K562 (cell line): ENCODE measurements around the gene CDK9. TPM values are rescaled to one million over a fixed set of nuclear protein-coding genes. Genes with fewer than 3 reads are reported as not detected.

ENCODE experiments used
- ATAC-seq: fragments of 200-7000 bp; cut with Tn5 transposase; 3 replicates; pipeline ENCODE4 v1.9.1; 2020; ENCODE audit warnings: moderate library complexity
- BruUV-seq: library from RNA; stranded (reverse); fragments of 400-500 nt; replicated peaks from 2 replicates; lab custom pipeline; 2021; lab: Mats Ljungman, UMichigan
- CTCF ChIA-PET: fragments of 300-600 bp; formaldehyde crosslinking; extraction: SDS; loops from one replicate; lab custom pipeline; 2021; ENCODE audit warnings: low intra/inter-chr PET ratio; lab: Yijun Ruan, JAX
- POLR2A ChIA-PET: fragments of 300-600, 350-650 bp; sonication (Branson Sonifier 250); formaldehyde crosslinking; extraction: SDS; loops from one replicate; lab custom pipeline; 2021; ENCODE audit warnings: antibody characterized with exemption, inconsistent platforms; lab: Yijun Ruan, JAX
- DNase-seq, 4 experiments: peaks; one replicate each; pipeline versions ENCODE4 v3.0.0 to v3.0.0-alpha.2; 2011 to 2018; ENCODE audit warnings: low spot score in 3 of 4, mixed read lengths in 3 of 4; ENCODE audit errors: extremely low read depth in 1 of 4
- FAIRE-seq: peaks from 2 replicates; lab custom pipeline; 2011; peaks lifted over from hg19 to GRCh38; lab: Jason Lieb, UNC
- H2AFZ ChIP-seq: 2 replicates; pipeline ENCODE4 v1.6.0; 2011; ENCODE audit warnings: low read depth, low read length, control low read depth, inconsistent platforms
- H3K27ac ChIP-seq: fragments of 200-600 bp; 3 replicates; pipeline ENCODE4 v1.8.0; 2011; ENCODE audit warnings: low read depth, mild to moderate bottlenecking, control low read depth, inconsistent platforms, low read length, moderate library complexity, mixed read lengths; ENCODE audit errors: extremely low read depth
- H3K27me3 ChIP-seq, 2 experiments: fragments of 300-600 bp in 1 of 2; 2 replicates in 1 of 2; 3 replicates in 1 of 2; pipeline versions ENCODE4 v1.6.0 to v1.8.0; 2011; ENCODE audit warnings: inconsistent platforms in 2 of 2, low read length in 2 of 2, mild to moderate bottlenecking in 1 of 2, mixed read lengths in 1 of 2, moderate library complexity in 1 of 2; ENCODE audit not compliant: control insufficient read depth in 2 of 2, insufficient read depth in 2 of 2
- H3K36me3 ChIP-seq: fragments of 300-600 bp; 3 replicates; pipeline ENCODE4 v1.8.0; 2011; ENCODE audit warnings: mild to moderate bottlenecking, low read length, inconsistent platforms; ENCODE audit not compliant: control insufficient read depth, insufficient read depth
- H3K4me1 ChIP-seq, 2 experiments: fragments of 200-600 bp in 1 of 2; replicated peaks in 1 of 2; 2 replicates in 1 of 2; 3 replicates in 1 of 2; pipeline versions ENCODE4 v1.5.1 to v1.8.0; 2011; ENCODE audit warnings: inconsistent platforms in 2 of 2, low read length in 2 of 2, mild to moderate bottlenecking in 1 of 2, mixed read lengths in 1 of 2, moderate library complexity in 1 of 2; ENCODE audit not compliant: control insufficient read depth in 2 of 2, insufficient read depth in 2 of 2
- H3K4me2 ChIP-seq: 2 replicates; pipeline ENCODE4 v1.6.1; 2011; ENCODE audit warnings: low read length, control low read depth, inconsistent platforms, mixed read lengths; ENCODE audit not compliant: insufficient read depth
- H3K4me3 ChIP-seq: fragments of 200-600 bp; sonication (generic), shearing (Covaris generic); 2 replicates; pipeline ENCODE4 v1.5.1; 2016; ENCODE audit warnings: control low read depth, inconsistent platforms
- H3K79me2 ChIP-seq: fragments of 200-600 bp; 3 replicates; pipeline ENCODE4 v1.8.0; 2011; ENCODE audit warnings: low read length, inconsistent platforms; ENCODE audit not compliant: control insufficient read depth, insufficient read depth
- H3K9ac ChIP-seq, 2 experiments: 2 replicates each; pipeline versions ENCODE4 v1.6.0 to v1.6.1; 2011; ENCODE audit warnings: low read depth in 2 of 2, low read length in 2 of 2, control low read depth in 1 of 2, inconsistent platforms in 1 of 2, mild to moderate bottlenecking in 1 of 2, mixed read lengths in 1 of 2; ENCODE audit not compliant: insufficient read depth in 1 of 2
- H3K9me1 ChIP-seq: one replicate; pipeline ENCODE4 v1.6.0; 2011; ENCODE audit warnings: inconsistent platforms, mild to moderate bottlenecking, low read length, moderate library complexity; ENCODE audit not compliant: control insufficient read depth, insufficient read depth
- H3K9me3 ChIP-seq: replicated peaks from 2 replicates; pipeline ENCODE4 v1.5.1; 2011; ENCODE audit warnings: low read depth, low read length, inconsistent platforms; ENCODE audit not compliant: control insufficient read depth, insufficient read depth
- H4K20me1 ChIP-seq: replicated peaks from 2 replicates; pipeline ENCODE4 v1.6.1; 2011; ENCODE audit warnings: low read length, inconsistent platforms, mixed read lengths; ENCODE audit not compliant: control insufficient read depth, insufficient read depth
- ADNP ChIP-seq: fragments of 200-800 bp; sonication (Bioruptor generic); IDR thresholded peaks from 2 replicates; pipeline ENCODE4 v1.6.1; 2016; ENCODE audit warnings: missing genetic modification characterization, missing compliant biosample characterization
- CTBP1 ChIP-seq: fragments of 450-650 bp; IDR thresholded peaks from 2 replicates; pipeline ENCODE4 v1.6.1; 2016; ENCODE audit warnings: borderline replicate concordance
- CTCF ChIP-seq, 3 experiments: IDR thresholded peaks in 2 of 3; conservative IDR thresholded peaks in 1 of 3; 2 replicates each; pipeline ENCODE4 v1.5.1; 2011 to 2012; ENCODE audit warnings: low read length in 3 of 3, mild to moderate bottlenecking in 3 of 3, control low read depth in 2 of 3, improper control_type of control experiment in 1 of 3, inconsistent platforms in 1 of 3, low read depth in 1 of 3, mixed read lengths in 1 of 3, moderate library complexity in 1 of 3; ENCODE audit not compliant: insufficient read depth in 2 of 3
- DEAF1 ChIP-seq: fragments of 450-650 bp; formaldehyde crosslinking; IDR thresholded peaks from 2 replicates; pipeline ENCODE4 v1.4.0; 2020; ENCODE audit warnings: mild to moderate bottlenecking, moderate library complexity
- EGR1 ChIP-seq: fragments of 450-650 bp; conservative IDR thresholded peaks from 2 replicates; pipeline ENCODE4 v1.6.1; 2017; ENCODE audit warnings: mild to moderate bottlenecking
- ESRRA ChIP-seq: fragments of 450-650 bp; IDR thresholded peaks from 2 replicates; pipeline ENCODE4 v1.6.1; 2014; ENCODE audit warnings: low read depth, mild to moderate bottlenecking, moderate library complexity, borderline replicate concordance
- KLF10 ChIP-seq: fragments of 250-450 bp; sonication (Bioruptor Pico); IDR thresholded peaks from 2 replicates; pipeline ENCODE4 v1.6.1; 2021; ENCODE audit warnings: matching md5 sums
- MEIS2 ChIP-seq: fragments of 450-650 bp; IDR thresholded peaks from 2 replicates; pipeline ENCODE4 v1.6.1; 2014; ENCODE audit warnings: mild to moderate bottlenecking; ENCODE audit not compliant: partially characterized antibody
- POLR2A ChIP-seq: fragments of 450-650 bp; conservative IDR thresholded peaks from 2 replicates; pipeline ENCODE4 v1.6.1; 2016
- SIRT6 ChIP-seq: IDR thresholded peaks from one replicate; pipeline ENCODE4 v1.6.1; 2012; ENCODE audit warnings: low read depth, mild to moderate bottlenecking, control low read depth, inconsistent platforms, low read length, moderate library complexity
- SMC3 ChIP-seq: conservative IDR thresholded peaks from 2 replicates; pipeline ENCODE4 v1.6.1; 2011; ENCODE audit warnings: low read depth, low read length, improper control_type of control experiment; ENCODE audit not compliant: insufficient read depth
- TAL1 ChIP-seq: fragments of 450-650 bp; IDR thresholded peaks from 2 replicates; pipeline ENCODE4 v1.6.1; 2016; ENCODE audit warnings: mild to moderate bottlenecking
- TARDBP ChIP-seq: fragments of 450-650 bp; IDR thresholded peaks from 2 replicates; pipeline ENCODE4 v1.6.1; 2016
- YY1 ChIP-seq, 3 experiments: IDR thresholded peaks; 2 replicates each; pipeline ENCODE4 v1.6.1; 2011; ENCODE audit warnings: low read length in 2 of 3, mild to moderate bottlenecking in 2 of 3, moderate library complexity in 2 of 3, borderline replicate concordance in 1 of 3, control low read depth in 1 of 3, low read depth in 1 of 3; ENCODE audit not compliant: insufficient read depth in 3 of 3, insufficient replicate concordance in 2 of 3, control insufficient read depth in 1 of 3, insufficient read length in 1 of 3; ENCODE audit errors: extremely low read depth in 1 of 3
- ZBTB12 ChIP-seq: fragments of 250-450 bp; sonication (Bioruptor Pico); IDR thresholded peaks from 2 replicates; pipeline ENCODE4 v1.4.0; 2020
- ZC3H4 ChIP-seq: sonication (generic); formaldehyde crosslinking; IDR thresholded peaks from 2 replicates; pipeline ENCODE4 v1.9.0; 2021; ENCODE audit warnings: missing genetic modification reagents, borderline replicate concordance
- WGBS: fragments of 100-300 bp; shearing (Covaris generic); methylation state at CpG from one replicate; pipeline ENCODE4 v1.1.6; 2016; ENCODE audit warnings: low coverage, mixed read lengths; ENCODE audit not compliant: insufficient coverage; ENCODE audit errors: missing lambda C conversion rate; 5-methylcytosine and 5-hydroxymethylcytosine counted together
- in situ Hi-C: fragments of 300-500 bp; cut with MboI; formaldehyde crosslinking; loops from 4 replicates; pipeline ENCODE4 v1.15.0; 2018; ENCODE audit warnings: inconsistent platforms, mixed read lengths
- intact Hi-C: fragments of 100-400 bp; cut with micrococcal nuclease; formaldehyde crosslinking; loops from 2 replicates; pipeline ENCODE4 v1.14.2; 2022
- polyA plus RNA-seq, 8 experiments: library from polyadenylated mRNA; depleted of rRNA in 4 of 8; stranded (reverse) in 5 of 8; unstranded in 3 of 8; fragments of >200 nt; fragmentation: Nextera tagmentation in 2 of 8; fragmentation: Illumina TruSeq in 1 of 8; extraction: Ambion mirVana in 2 of 8; extraction: Trizol in 1 of 8; gene quantifications; 2 replicates each; pipeline versions ENCODE4 v1.2.1 to v1.2.3, GENCODE V29; 2011 to 2014; ENCODE audit warnings: inconsistent platforms in 1 of 8, missing spikeins in 1 of 8
- total RNA-seq, 7 experiments: library from RNA; depleted of rRNA in 6 of 7; stranded (reverse); fragments of >200 nt in 6 of 7; fragmentation: Illumina TruSeq in 2 of 7; extraction: Trizol in 2 of 7; gene quantifications; 2 replicates each; pipeline versions ENCODE4 v1.2.1 to v1.2.3, GENCODE V29; 2011 to 2021; ENCODE audit warnings: low replicate concordance in 1 of 7

Gene CDK9
- total and polyA plus RNA-seq, 9 of the 15 experiments (the other 6 are each of a cell fraction or from before 2014, with no cell fraction given), result 4.2 to 78.6 (median 33.0) TPM

GRCh38 chr9:127763918-127764384 lies 21.9 kb upstream of the CDK9 start:
- FAIRE-seq (peak; percentile 85), DNase-seq (peak; percentile 48 to 85 (median 62)), ATAC-seq (peak; percentile 96)
- H3K9me3 ChIP-seq, result no peaks in the 10 kb centered on the region
- no peaks in the 10 kb centered on the region for H3K36me3 ChIP-seq
- BruUV-seq, result no TSS peak
- H3K27ac ChIP-seq, result no peak overlapping the region
- in situ Hi-C loops (loop anchor here (25.0 kb wide), 1 partner anchor 598 kb away; the partner anchor contains the start of gene URM1), intact Hi-C loops (loop anchor here (1.0 to 2.0 kb wide), 3 partner anchors 21 to 107 kb away; no protein-coding TSS in a partner anchor)
- no peaks in the 10 kb centered on the region; a peak in 1 of 5 replicates for H3K27me3 ChIP-seq
- H3K9ac ChIP-seq, result peak overlapping the region in 1 of 2 experiments; percentile 72; a peak in 2 of 4 replicates
- no peaks in the 10 kb centered on the region for H3K79me2 ChIP-seq
- no peak overlapping the region for H3K4me2 ChIP-seq
- POLR2A ChIA-PET, result interaction anchor here (0.6 to 1.3 kb wide), 3 partner anchors 20 to 162 kb away, joined by 3 to 5 read pairs (median 3); no protein-coding TSS in a partner anchor
- H3K4me3 ChIP-seq, result no peak overlapping the region
- H3K9me1 ChIP-seq, result peaks cover 3% of the 10 kb centered on the region
- 13% methylated on average over 6 of the region's 7 CpGs for WGBS
- H4K20me1 ChIP-seq, result no peaks in the 10 kb centered on the region
- H2AFZ ChIP-seq, result no peak overlapping the region
- peaks cover 13 to 32% of the 10 kb centered on the region in 2 experiments for H3K4me1 ChIP-seq
- CTCF ChIA-PET, result interaction anchor here (2.3 kb wide), 1 partner anchor 21 kb away, joined by 15 read pairs; the partner anchor contains the start of gene CDK9
- TF ChIP-seq ZBTB12 (CRISPR knock-in tag) (no peak), MEIS2 (peak; percentile 22), TARDBP (0 out of 2 replicates have a peak, but pooled peaks have one; percentile 54), CTCF (IDR thresholded peaks at IDR 0.05 in 2 of 3, conservative IDR thresholded peaks at IDR 0.05 in 1 of 3; ENCODE audit: insufficient read depth in 2 of 3, low read depth in 1 of 3, low read length in 3 of 3) (peak; percentile 78 to 85 (median 84)), SMC3 (peak; percentile 77), TAL1 (no peak), ESRRA (peak; percentile 56; the same call in 1 of the 2 replicates), ZC3H4 (CRISPR knock-in tag) (no peak), SIRT6 (no peak), DEAF1 (CRISPR knock-in tag) (peak; percentile 38; the same call in 1 of the 2 replicates), POLR2A (no peak), ADNP (tag) (no peak), KLF10 (CRISPR knock-in tag) (no peak), YY1 (IDR thresholded peaks at IDR 0.05; ENCODE audit: borderline replicate concordance in 1 of 3, control insufficient read depth in 1 of 3, extremely low read depth in 1 of 3, insufficient read depth in 3 of 3, insufficient read length in 1 of 3, insufficient replicate concordance in 2 of 3, low read depth in 1 of 3, low read length in 2 of 3) (peak in 1 of 3 experiments; percentile 38), EGR1 (peak; percentile 20; the same call in 1 of the 2 replicates), CTBP1 (peak; percentile 76)
